Parathyroid adenoma (tissue), 2 donors: Measurements from ENCODE around the gene ZNF236.

Experiments used
- H2AFZ ChIP-seq: fragments of 300-600 bp; sonication (generic); one replicate; pipeline ENCODE4 v1.7.0; 2017; ENCODE audit warnings: antibody characterized with exemption, mild to moderate bottlenecking
- H3K27ac ChIP-seq: fragments of 300-600 bp; sonication (generic); one replicate; pipeline ENCODE4 v1.7.0; 2017
- H3K27me3 ChIP-seq: fragments of 300-600 bp; sonication (generic); one replicate; pipeline ENCODE4 v1.7.0; 2017; ENCODE audit warnings: low read length; ENCODE audit not compliant: control insufficient read depth, insufficient read depth
- H3K36me3 ChIP-seq: fragments of 300-600 bp; sonication (generic); one replicate; pipeline ENCODE4 v1.7.0; 2017; ENCODE audit warnings: low read length; ENCODE audit not compliant: control insufficient read depth, insufficient read depth
- H3K4me1 ChIP-seq: fragments of 300-600 bp; sonication (generic); one replicate; pipeline ENCODE4 v1.7.0; 2017; ENCODE audit warnings: control low read depth
- H3K4me2 ChIP-seq: fragments of 300-600 bp; sonication (generic); one replicate; pipeline ENCODE4 v1.7.0; 2017; ENCODE audit warnings: low read length
- H3K4me3 ChIP-seq: fragments of 300-600 bp; sonication (generic); one replicate; pipeline ENCODE4 v1.7.0; 2017; ENCODE audit warnings: low read depth, low read length
- H3K79me2 ChIP-seq: fragments of 300-600 bp; sonication (generic); one replicate; pipeline ENCODE4 v1.7.0; 2017; ENCODE audit warnings: control low read depth
- H3K9ac ChIP-seq: fragments of 300-600 bp; sonication (generic); one replicate; pipeline ENCODE4 v1.7.0; 2017; ENCODE audit warnings: mild to moderate bottlenecking
- H3K9me3 ChIP-seq: fragments of 300-600 bp; sonication (generic); one replicate; pipeline ENCODE4 v1.7.0; 2017; ENCODE audit warnings: low read length; ENCODE audit not compliant: control insufficient read depth
- CTCF ChIP-seq: fragments of 300-600 bp; sonication (generic); IDR thresholded peaks from one replicate; pipeline ENCODE4 v1.7.0; 2017; ENCODE audit warnings: antibody characterized with exemption, mild to moderate bottlenecking
- donor health status: primary hyperparathyroidism.

ZNF236 gene

GRCh38 chr18:76913583-76913982 lies 91.2 kb downstream of the ZNF236 start:
- Histone ChIP-seq H3K27me3 (no peaks in the 10 kb centered on the region), H3K9me3 (no peaks in the 10 kb centered on the region), H3K9ac (no peak overlapping the region), H3K27ac (no peak overlapping the region), H3K4me2 (no peak overlapping the region), H2AFZ (no peak overlapping the region), H3K4me3 (no peak overlapping the region), H3K36me3 (no peaks in the 10 kb centered on the region), H3K79me2 (no peaks in the 10 kb centered on the region), H3K4me1 (no peaks in the 10 kb centered on the region)
- no peak for TF ChIP-seq CTCF

GRCh38 chr18:76914314-76914713 lies 92.0 kb downstream of the ZNF236 start:
- Histone ChIP-seq H3K27me3 (no peaks in the 10 kb centered on the region), H3K27ac (no peak overlapping the region), H3K4me3 (no peak overlapping the region), H2AFZ (no peak overlapping the region), H3K4me2 (no peak overlapping the region), H3K9me3 (no peaks in the 10 kb centered on the region), H3K36me3 (no peaks in the 10 kb centered on the region), H3K79me2 (no peaks in the 10 kb centered on the region), H3K9ac (no peak overlapping the region), H3K4me1 (no peaks in the 10 kb centered on the region)
- TF ChIP-seq CTCF, result no peak

GRCh38 chr18:76914796-76915195 lies 92.4 kb downstream of the ZNF236 start:
- no peak for TF ChIP-seq CTCF
- no peaks in the 10 kb centered on the region for H3K36me3 ChIP-seq
- no peak overlapping the region for H3K4me3 ChIP-seq
- no peaks in the 10 kb centered on the region for H3K9me3 ChIP-seq
- no peak overlapping the region for H3K4me2 ChIP-seq
- no peaks in the 10 kb centered on the region for H3K27me3 ChIP-seq
- H3K4me1 ChIP-seq, result no peaks in the 10 kb centered on the region
- no peak overlapping the region for H2AFZ ChIP-seq
- H3K79me2 ChIP-seq, result no peaks in the 10 kb centered on the region
- H3K27ac ChIP-seq, result no peak overlapping the region
- H3K9ac ChIP-seq, result no peak overlapping the region

GRCh38 chr18:76915456-76915855 lies 93.1 kb downstream of the ZNF236 start:
- Histone ChIP-seq H2AFZ (no peak overlapping the region), H3K27me3 (no peaks in the 10 kb centered on the region), H3K4me1 (no peaks in the 10 kb centered on the region), H3K9ac (no peak overlapping the region), H3K9me3 (no peaks in the 10 kb centered on the region), H3K27ac (no peak overlapping the region), H3K4me3 (no peak overlapping the region), H3K4me2 (no peak overlapping the region), H3K79me2 (no peaks in the 10 kb centered on the region), H3K36me3 (no peaks in the 10 kb centered on the region)
- TF ChIP-seq CTCF, result no peak

GRCh38 chr18:76920974-76921373 lies 98.6 kb downstream of the ZNF236 start:
- no peaks in the 10 kb centered on the region for H3K79me2 ChIP-seq
- no peaks in the 10 kb centered on the region for H3K9me3 ChIP-seq
- no peaks in the 10 kb centered on the region for H3K36me3 ChIP-seq
- H3K4me3 ChIP-seq, result no peak overlapping the region
- no peak for TF ChIP-seq CTCF
- H3K27ac ChIP-seq, result no peak overlapping the region
- no peak overlapping the region for H3K4me2 ChIP-seq
- no peak overlapping the region for H2AFZ ChIP-seq
- no peaks in the 10 kb centered on the region for H3K27me3 ChIP-seq
- H3K4me1 ChIP-seq, result no peaks in the 10 kb centered on the region
- no peak overlapping the region for H3K9ac ChIP-seq
